Ovary (tissue), 9 donors: ENCODE measurements around the gene CDH22. TPM values are rescaled to one million over a fixed set of nuclear protein-coding genes. Genes with fewer than 3 reads are reported as not detected.

Experiments used
- DNase-seq, 5 donors: peaks; one replicate each; pipeline ENCODE4 v3.0.0-alpha.2; 2019 to 2020
- H3K27ac ChIP-seq, 2 donors: fragments of 200-600 bp; one replicate each; pipeline versions ENCODE4 v1.5.1 to v1.8.0; 2019 to 2022
- H3K27me3 ChIP-seq: fragments of 200-600 bp; one replicate; pipeline ENCODE4 v1.8.0; 2022
- H3K36me3 ChIP-seq: fragments of 200-600 bp; sonication (generic); one replicate; pipeline ENCODE4 v1.5.1; 2019
- H3K4me1 ChIP-seq: one replicate; pipeline ENCODE4 v1.8.1; 2013; ENCODE audit warnings: mild to moderate bottlenecking, moderate library complexity; ENCODE audit not compliant: insufficient read depth
- H3K4me3 ChIP-seq: fragments of 200-600 bp; sonication (generic); one replicate; pipeline ENCODE4 v1.5.1; 2017
- H3K9me3 ChIP-seq, 2 donors: fragments of 200-600 bp in 1 of 2; sonication (generic) in 1 of 2; one replicate each; pipeline versions ENCODE4 v1.5.1 to v1.8.1; 2013 to 2019; ENCODE audit warnings: mild to moderate bottlenecking in 1 of 2, moderate library complexity in 1 of 2
- EP300 ChIP-seq: sonication (generic); formaldehyde crosslinking; IDR thresholded peaks from one replicate; pipeline ENCODE4 v1.6.1; 2017; ENCODE audit warnings: antibody characterized with exemption
- POLR2A ChIP-seq: fragments of 450-650 bp; IDR thresholded peaks from one replicate; pipeline ENCODE4 v1.6.1; 2017; ENCODE audit warnings: antibody characterized with exemption, mild to moderate bottlenecking, moderate library complexity
- WGBS, 3 donors: extraction: QIAGEN DNeasy Blood & Tissue Kit in 1 of 3; methylation state at CpG; one replicate each; pipeline versions ENCODE4 v1.1.5 to v1.1.7; 2013 to 2017; 5-methylcytosine and 5-hydroxymethylcytosine counted together
- intact Hi-C, 4 donors: fragments of 100-400 bp; cut with DNase I; formaldehyde crosslinking; loops; one replicate each; pipeline versions ENCODE4 v1.11.0 to v1.15.1; 2022 to 2023
- polyA plus RNA-seq, 2 donors: library from polyadenylated mRNA; stranded (reverse); fragments of 200-250 nt in 1 of 2; fragments of 350-450 nt in 1 of 2; fragmentation: Illumina TruSeq in 1 of 2; extraction: RNeasy Lipid Tissue Mini Kit (QIAGEN cat#74804) in 1 of 2; gene quantifications; one replicate each; pipeline ENCODE4 v1.2.3, GENCODE V29; 2013 to 2014
- total RNA-seq, 7 donors: library from RNA; depleted of rRNA in 2 of 7; stranded (reverse); fragments of >200 nt in 2 of 7; fragmentation: NEBNext Ultra II Directional in 3 of 7; extraction: Animal tissue kit (Norgen Biotek cat#: 25700) in 3 of 7; gene quantifications; one replicate each; pipeline versions ENCODE4 v1.1.0 to v1.2.4, GENCODE V29; 2016 to 2023
- TF ChIP-seq, protein P1 (sequence below), 3 donors: fragments of 450-650 bp in 2 of 3; fragments of 200-600 bp in 1 of 3; IDR thresholded peaks; one replicate each; pipeline versions ENCODE4 v1.5.1 to v1.8.0; 2016 to 2022; ENCODE audit warnings: antibody characterized with exemption in 3 of 3, mild to moderate bottlenecking in 1 of 3
- donor health status: DM: no; HTN: no; CAD: no; lungs with moderate emphysema.
- donor health status: DM: no; HTN: no; CAD: no.
- donor health status: Bipolar disorder and iron deficiency.
- donor health status: DM: yes; HTN: yes; CAD: no.
- donor health status: DM: no; HTN: no; CAD: no.
- donor health status: DM: yes; HTN: yes; CAD: no.

The CDH22 gene
- total and polyA plus RNA-seq, 9 donors = 0.10 to 1.5 (median 0.36) TPM

GRCh38 chr20:46299078-46299477, 9.2 kb downstream of the CDH22 start:
- H3K9me3 ChIP-seq = no peaks in the 10 kb centered on the region
- no peak overlapping the region for H3K27ac ChIP-seq
- no peak for TF ChIP-seq EP300
- no peak for TF ChIP-seq POLR2A
- TF ChIP-seq, protein P1, sequence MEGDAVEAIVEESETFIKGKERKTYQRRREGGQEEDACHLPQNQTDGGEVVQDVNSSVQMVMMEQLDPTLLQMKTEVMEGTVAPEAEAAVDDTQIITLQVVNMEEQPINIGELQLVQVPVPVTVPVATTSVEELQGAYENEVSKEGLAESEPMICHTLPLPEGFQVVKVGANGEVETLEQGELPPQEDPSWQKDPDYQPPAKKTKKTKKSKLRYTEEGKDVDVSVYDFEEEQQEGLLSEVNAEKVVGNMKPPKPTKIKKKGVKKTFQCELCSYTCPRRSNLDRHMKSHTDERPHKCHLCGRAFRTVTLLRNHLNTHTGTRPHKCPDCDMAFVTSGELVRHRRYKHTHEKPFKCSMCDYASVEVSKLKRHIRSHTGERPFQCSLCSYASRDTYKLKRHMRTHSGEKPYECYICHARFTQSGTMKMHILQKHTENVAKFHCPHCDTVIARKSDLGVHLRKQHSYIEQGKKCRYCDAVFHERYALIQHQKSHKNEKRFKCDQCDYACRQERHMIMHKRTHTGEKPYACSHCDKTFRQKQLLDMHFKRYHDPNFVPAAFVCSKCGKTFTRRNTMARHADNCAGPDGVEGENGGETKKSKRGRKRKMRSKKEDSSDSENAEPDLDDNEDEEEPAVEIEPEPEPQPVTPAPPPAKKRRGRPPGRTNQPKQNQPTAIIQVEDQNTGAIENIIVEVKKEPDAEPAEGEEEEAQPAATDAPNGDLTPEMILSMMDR (IDR thresholded peaks at IDR 0.05) = no peak
- H3K4me3 ChIP-seq = no peak overlapping the region
- 45 to 54% (median 51%) methylated on average over 7 of the region's 7 CpGs for WGBS, 3 donors
- no peak for DNase-seq
- intact Hi-C loops = no loop called here
- no peaks in the 10 kb centered on the region for H3K27me3 ChIP-seq
- H3K36me3 ChIP-seq = no peaks in the 10 kb centered on the region
- no peaks in the 10 kb centered on the region for H3K4me1 ChIP-seq

DNA sequence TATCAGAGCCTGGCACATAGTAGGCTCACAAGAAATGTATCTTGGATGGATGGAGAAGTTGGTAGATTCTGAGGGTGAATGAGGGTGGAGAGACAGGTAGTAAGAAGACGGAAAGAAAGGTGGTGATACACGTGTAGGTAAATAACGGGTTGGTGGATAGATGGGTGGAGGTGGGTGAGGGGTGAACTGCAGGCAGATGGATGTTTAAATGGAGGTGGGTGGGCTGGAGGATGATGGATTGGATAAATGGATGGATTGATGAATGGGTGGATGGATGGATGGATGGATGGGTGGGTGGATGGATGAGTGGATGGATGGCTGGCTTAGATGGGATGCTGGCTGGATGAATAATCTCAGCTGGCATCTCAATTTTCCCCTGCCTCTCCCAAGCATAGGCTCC, 9.9 kb downstream of the CDH22 start:
- TF ChIP-seq, protein P1 (IDR thresholded peaks at IDR 0.05) = no peak
- no peak for TF ChIP-seq EP300
- TF ChIP-seq POLR2A = no peak
- Histone ChIP-seq H3K27ac (no peak overlapping the region), H3K4me3 (no peak overlapping the region), H3K27me3 (no peaks in the 10 kb centered on the region), H3K4me1 (no peaks in the 10 kb centered on the region), H3K9me3 (no peaks in the 10 kb centered on the region), H3K36me3 (no peaks in the 10 kb centered on the region)
- DNase-seq = no peak
- WGBS, 3 donors = 79 to 81% (median 81%) methylated on average over 3 of the region's 3 CpGs
- intact Hi-C loops = no loop called here

DNA sequence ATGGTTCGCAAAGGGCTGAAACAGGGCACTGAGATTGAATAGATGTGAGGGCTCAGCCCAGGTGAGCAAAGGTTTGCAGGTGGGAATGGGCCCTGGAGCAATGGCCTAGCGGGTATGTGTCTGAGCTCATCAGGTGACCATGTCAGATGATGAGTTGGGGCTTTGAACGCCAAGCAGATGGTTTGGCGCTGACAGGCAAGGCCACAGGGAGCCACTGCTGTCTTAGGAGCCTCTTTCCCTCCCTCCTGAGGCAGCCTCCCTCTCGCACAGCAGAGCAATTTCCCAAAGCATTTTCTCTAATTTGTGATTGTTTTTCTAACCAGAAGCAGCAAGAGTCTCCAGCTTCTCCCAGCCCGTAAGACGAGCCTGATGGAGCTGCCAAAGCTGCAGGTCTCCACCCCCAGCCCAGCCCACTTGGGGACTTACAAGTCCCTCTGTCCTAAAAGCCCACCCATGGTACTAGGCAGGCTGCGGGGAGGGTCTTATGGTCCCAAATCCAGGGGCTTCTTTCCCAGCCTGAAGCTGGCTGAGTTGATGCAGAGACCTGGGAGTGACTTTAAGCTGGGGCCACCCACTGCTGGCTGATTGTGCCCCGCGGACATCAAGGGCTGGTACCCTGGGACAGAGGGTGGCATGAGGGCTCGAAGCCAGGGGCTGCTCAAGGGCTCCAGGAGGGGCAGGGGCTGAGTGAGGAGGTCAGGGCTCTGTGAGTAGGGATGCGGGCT, 11.6 kb downstream of the CDH22 start:
- H3K27me3 ChIP-seq = no peaks in the 10 kb centered on the region
- DNase-seq = no peak
- 57 to 59% (median 57%) methylated on average over 12 of the region's 12 CpGs for WGBS, 3 donors

DNA sequence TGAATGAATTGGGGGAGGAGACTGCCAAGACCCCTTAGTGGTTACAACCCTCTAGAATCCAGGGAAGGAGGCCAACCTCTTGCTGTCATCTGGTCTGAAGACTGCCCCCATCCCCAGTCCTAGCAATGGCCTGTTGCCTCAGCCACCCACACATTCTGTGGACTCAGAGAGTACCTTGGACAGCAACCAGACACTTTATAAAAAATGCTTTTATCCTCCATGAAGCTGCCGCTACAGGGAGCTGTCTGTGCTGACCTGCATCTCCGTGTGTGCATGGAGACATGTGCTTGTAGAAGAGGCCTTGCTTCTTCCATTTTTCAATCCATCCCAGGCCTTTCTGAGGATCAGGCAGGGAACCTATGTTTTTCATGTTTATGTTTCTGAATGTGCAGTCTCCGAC, 15.2 kb downstream of the CDH22 start:
- intact Hi-C loops = no loop called here
- Histone ChIP-seq H3K27ac (no peak overlapping the region), H3K27me3 (no peaks in the 10 kb centered on the region), H3K4me1 (no peaks in the 10 kb centered on the region), H3K36me3 (no peaks in the 10 kb centered on the region), H3K4me3 (no peak overlapping the region), H3K9me3 (no peaks in the 10 kb centered on the region)
- WGBS, 3 donors = 13 to 21% (median 15%) methylated on average over 3 of the region's 3 CpGs
- TF ChIP-seq POLR2A (no peak), EP300 (no peak)
- TF ChIP-seq, protein P1 (IDR thresholded peaks at IDR 0.05) = no peak
- no peak for DNase-seq

More for the DNA sequence above, 11.6 kb downstream of the CDH22 start:
- no peaks in the 10 kb centered on the region for H3K36me3 ChIP-seq
- TF ChIP-seq POLR2A (no peak), EP300 (no peak)
- TF ChIP-seq, protein P1 (IDR thresholded peaks at IDR 0.05) = no peak
- intact Hi-C loops = no loop called here
- no peaks in the 10 kb centered on the region for H3K4me1 ChIP-seq
- H3K4me3 ChIP-seq = no peak overlapping the region
- no peaks in the 10 kb centered on the region for H3K9me3 ChIP-seq
- no peak overlapping the region for H3K27ac ChIP-seq
